MM.1S (cell line): ENCODE measurements around the gene ELOVL6.

Experiments
- DNase-seq: peaks from one replicate; pipeline ENCODE4 v3.0.0-alpha.2; 2015
- H2AFZ ChIP-seq: fragments of 300-600 bp; sonication (generic); 2 replicates; pipeline ENCODE4 v1.6.0; 2016; ENCODE audit warnings: antibody characterized with exemption, low read length
- H3F3A ChIP-seq: fragments of 300-600 bp; sonication (generic); 2 replicates; pipeline ENCODE4 v1.6.1; 2016; ENCODE audit warnings: mild to moderate bottlenecking, antibody characterized with exemption, low read length, moderate library complexity, mixed read lengths; ENCODE audit not compliant: insufficient read depth
- H3K27ac ChIP-seq: fragments of 300-600 bp; sonication (generic); 2 replicates; pipeline ENCODE4 v1.5.1; 2016; ENCODE audit warnings: mild to moderate bottlenecking, low read length
- H3K27me3 ChIP-seq: fragments of 300-600 bp; sonication (generic); replicated peaks from 2 replicates; pipeline ENCODE4 v1.6.0; 2016; ENCODE audit warnings: low read length; ENCODE audit not compliant: insufficient read depth
- H3K36me3 ChIP-seq: fragments of 300-600 bp; sonication (generic); replicated peaks from 2 replicates; pipeline ENCODE4 v1.6.1; 2016; ENCODE audit warnings: mild to moderate bottlenecking, low read length, mixed read lengths; ENCODE audit not compliant: insufficient read depth
- H3K4me1 ChIP-seq: fragments of 300-600 bp; sonication (generic); 2 replicates; pipeline ENCODE4 v1.6.1; 2016; ENCODE audit warnings: low read length, mixed read lengths
- H3K4me2 ChIP-seq: fragments of 300-600 bp; sonication (generic); 2 replicates; pipeline ENCODE4 v1.6.0; 2016; ENCODE audit warnings: low read depth, low read length
- H3K4me3 ChIP-seq: fragments of 300-600 bp; sonication (generic); 2 replicates; pipeline ENCODE4 v1.5.1; 2016; ENCODE audit warnings: low read length, mixed read lengths
- H3K79me2 ChIP-seq: fragments of 300-600 bp; sonication (generic); 2 replicates; pipeline ENCODE4 v1.6.1; 2016; ENCODE audit warnings: mixed run types, low read length, mixed read lengths
- H3K9ac ChIP-seq: fragments of 300-600 bp; sonication (generic); 2 replicates; pipeline ENCODE4 v1.6.1; 2016; ENCODE audit warnings: low read length, mixed read lengths
- H3K9me2 ChIP-seq: fragments of 300-600 bp; sonication (generic); replicated peaks from 2 replicates; pipeline ENCODE4 v1.6.1; 2016; ENCODE audit warnings: mild to moderate bottlenecking, low read length, mixed read lengths; ENCODE audit not compliant: insufficient read depth
- H3K9me3 ChIP-seq: fragments of 300-600 bp; sonication (generic); replicated peaks from 2 replicates; pipeline ENCODE4 v1.6.1; 2016; ENCODE audit warnings: mild to moderate bottlenecking, low read length, mixed read lengths; ENCODE audit not compliant: insufficient read depth
- H4K20me1 ChIP-seq: fragments of 300-600 bp; sonication (generic); 2 replicates; pipeline ENCODE4 v1.6.1; 2016; ENCODE audit warnings: mild to moderate bottlenecking, low read length, moderate library complexity, mixed read lengths; ENCODE audit not compliant: insufficient read depth
- EZH2 ChIP-seq: fragments of 300-600 bp; sonication (generic); optimal IDR thresholded peaks from 2 replicates; pipeline ENCODE3; 2017; ENCODE audit warnings: low read depth, mild to moderate bottlenecking, antibody characterized with exemption, low read length, mixed read lengths
- EZH2phosphoT487 ChIP-seq: fragments of 300-600 bp; sonication (generic); IDR thresholded peaks from 2 replicates; pipeline ENCODE4 v1.6.1; 2018; ENCODE audit warnings: antibody characterized with exemption, low read length
- TF ChIP-seq, protein P1 (sequence below): fragments of 300-600 bp; sonication (generic); IDR thresholded peaks from 2 replicates; pipeline ENCODE4 v1.5.1; 2016; ENCODE audit warnings: antibody characterized with exemption, low read length, mixed read lengths

ELOVL6 gene

DNA sequence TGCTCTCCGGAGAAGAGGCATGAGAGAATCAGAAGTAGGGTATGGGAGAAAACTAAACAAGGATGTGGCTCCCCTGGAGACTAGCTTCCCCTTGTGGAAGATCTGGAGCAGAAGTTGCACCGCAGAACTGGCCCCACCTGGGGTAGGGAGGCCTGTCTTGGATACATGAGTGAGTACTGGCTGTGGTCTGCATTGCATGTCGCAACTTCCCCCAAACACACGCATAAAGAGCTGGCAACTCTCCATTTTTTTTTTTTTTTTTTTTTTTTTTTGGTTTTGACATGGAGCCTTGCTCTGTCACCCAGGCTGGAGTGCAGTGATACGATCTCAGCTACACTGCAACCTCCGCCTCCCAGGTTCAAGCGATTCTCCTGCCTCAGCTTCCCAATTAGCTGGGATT lies 165.8 kb downstream of the ELOVL6 start:
- Histone ChIP-seq H3K4me3 (no peak overlapping the region), H4K20me1 (no peaks in the 10 kb centered on the region), H3K79me2 (no peaks in the 10 kb centered on the region), H3K4me1 (no peaks in the 10 kb centered on the region), H3K27ac (no peak overlapping the region), H3K27me3 (no peaks in the 10 kb centered on the region), H3K9ac (no peak overlapping the region), H3K9me3 (no peaks in the 10 kb centered on the region), H2AFZ (no peak overlapping the region), H3K4me2 (no peak overlapping the region), H3F3A (no peaks in the 10 kb centered on the region), H3K36me3 (no peaks in the 10 kb centered on the region), H3K9me2 (no peaks in the 10 kb centered on the region)
- DNase-seq, result no peak
- TF ChIP-seq EZH2phosphoT487, result no peak
- TF ChIP-seq, protein P1, sequence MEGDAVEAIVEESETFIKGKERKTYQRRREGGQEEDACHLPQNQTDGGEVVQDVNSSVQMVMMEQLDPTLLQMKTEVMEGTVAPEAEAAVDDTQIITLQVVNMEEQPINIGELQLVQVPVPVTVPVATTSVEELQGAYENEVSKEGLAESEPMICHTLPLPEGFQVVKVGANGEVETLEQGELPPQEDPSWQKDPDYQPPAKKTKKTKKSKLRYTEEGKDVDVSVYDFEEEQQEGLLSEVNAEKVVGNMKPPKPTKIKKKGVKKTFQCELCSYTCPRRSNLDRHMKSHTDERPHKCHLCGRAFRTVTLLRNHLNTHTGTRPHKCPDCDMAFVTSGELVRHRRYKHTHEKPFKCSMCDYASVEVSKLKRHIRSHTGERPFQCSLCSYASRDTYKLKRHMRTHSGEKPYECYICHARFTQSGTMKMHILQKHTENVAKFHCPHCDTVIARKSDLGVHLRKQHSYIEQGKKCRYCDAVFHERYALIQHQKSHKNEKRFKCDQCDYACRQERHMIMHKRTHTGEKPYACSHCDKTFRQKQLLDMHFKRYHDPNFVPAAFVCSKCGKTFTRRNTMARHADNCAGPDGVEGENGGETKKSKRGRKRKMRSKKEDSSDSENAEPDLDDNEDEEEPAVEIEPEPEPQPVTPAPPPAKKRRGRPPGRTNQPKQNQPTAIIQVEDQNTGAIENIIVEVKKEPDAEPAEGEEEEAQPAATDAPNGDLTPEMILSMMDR, result no peak

DNA sequence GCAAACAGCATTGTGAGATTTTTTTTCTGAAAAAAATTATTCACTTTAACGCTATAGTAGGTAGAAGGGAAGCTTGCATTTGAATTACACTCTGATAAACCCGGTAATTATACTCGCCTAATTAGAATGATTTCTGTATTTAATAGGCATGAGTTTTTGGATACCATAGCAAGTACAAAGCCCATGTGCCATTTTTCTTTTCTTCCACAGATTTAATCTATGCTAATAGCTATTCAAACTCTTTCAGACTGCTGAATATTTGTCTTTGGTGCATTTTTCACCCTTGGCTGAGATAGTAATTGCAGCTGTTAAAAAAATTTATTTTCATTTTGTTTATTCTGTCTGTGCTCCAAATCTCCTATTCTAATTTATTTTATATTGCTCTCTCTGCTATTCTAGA lies 172.7 kb downstream of the ELOVL6 start:
- no peaks in the 10 kb centered on the region for H3K9me2 ChIP-seq
- H3K79me2 ChIP-seq, result no peaks in the 10 kb centered on the region
- no peak overlapping the region for H3K27ac ChIP-seq
- no peaks in the 10 kb centered on the region for H3K4me1 ChIP-seq
- no peaks in the 10 kb centered on the region for H4K20me1 ChIP-seq
- no peak overlapping the region for H3K4me2 ChIP-seq
- no peak overlapping the region for H2AFZ ChIP-seq
- no peaks in the 10 kb centered on the region for H3K9me3 ChIP-seq
- no peak overlapping the region for H3K4me3 ChIP-seq
- no peak overlapping the region for H3K9ac ChIP-seq
- no peak for TF ChIP-seq EZH2phosphoT487
- TF ChIP-seq EZH2, result no peak
- TF ChIP-seq, protein P1, result no peak
- DNase-seq, result no peak
- no peaks in the 10 kb centered on the region for H3F3A ChIP-seq
- H3K27me3 ChIP-seq, result no peaks in the 10 kb centered on the region
- H3K36me3 ChIP-seq, result no peaks in the 10 kb centered on the region

DNA sequence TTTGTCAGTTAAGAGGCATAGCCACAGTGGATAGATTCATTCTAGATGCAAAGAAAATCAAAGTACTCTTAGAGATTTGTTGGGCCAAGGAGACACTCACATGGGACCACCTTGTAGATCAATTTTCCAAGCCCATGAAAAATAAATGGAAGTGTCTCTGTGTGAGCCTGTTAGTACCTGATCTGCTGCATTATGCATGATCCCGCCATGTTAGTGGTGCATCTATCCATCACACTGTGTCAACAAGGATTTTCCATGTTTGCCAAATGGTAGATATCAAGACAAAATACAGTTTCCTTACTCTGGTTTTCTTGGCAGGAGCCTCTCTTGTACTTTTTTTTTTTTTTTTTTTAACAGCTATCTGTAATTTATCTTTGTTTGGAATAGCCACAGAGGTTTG lies 173.4 kb downstream of the ELOVL6 start:
- Histone ChIP-seq H3K4me2 (no peak overlapping the region), H2AFZ (no peak overlapping the region)
- TF ChIP-seq, protein P1, result no peak
- TF ChIP-seq EZH2 (no peak), EZH2phosphoT487 (no peak)

DNA sequence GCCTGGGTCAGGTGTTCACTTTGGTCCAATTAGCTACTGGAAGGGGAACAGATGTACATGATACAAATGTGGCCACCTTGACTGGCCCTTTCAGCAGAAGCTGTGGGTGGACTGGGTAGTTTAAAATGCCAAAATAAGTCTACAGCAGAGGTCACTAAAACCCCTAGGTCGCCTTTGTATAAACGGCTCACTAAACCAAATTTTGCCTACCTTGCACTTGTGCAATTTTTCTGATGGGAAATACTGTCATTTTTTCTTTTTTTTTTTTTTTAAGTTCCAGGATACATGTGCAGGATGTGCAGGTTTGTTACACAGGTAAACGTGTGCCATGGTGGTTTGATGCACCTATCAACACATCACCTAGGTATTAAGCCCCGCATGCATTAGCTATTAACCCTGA lies 176.0 kb downstream of the ELOVL6 start:
- H3K27ac ChIP-seq, result no peak overlapping the region
- no peak for TF ChIP-seq EZH2phosphoT487
- TF ChIP-seq, protein P1, result no peak
- no peak for TF ChIP-seq EZH2
- no peaks in the 10 kb centered on the region for H4K20me1 ChIP-seq
- H3K4me2 ChIP-seq, result no peak overlapping the region
- no peaks in the 10 kb centered on the region for H3K9me2 ChIP-seq
- H2AFZ ChIP-seq, result no peak overlapping the region
- H3K9ac ChIP-seq, result no peak overlapping the region
- H3K4me1 ChIP-seq, result no peaks in the 10 kb centered on the region
- H3K4me3 ChIP-seq, result no peak overlapping the region
- no peaks in the 10 kb centered on the region for H3K27me3 ChIP-seq
- H3K36me3 ChIP-seq, result no peaks in the 10 kb centered on the region
- H3K9me3 ChIP-seq, result no peaks in the 10 kb centered on the region
- DNase-seq, result no peak
- H3K79me2 ChIP-seq, result no peaks in the 10 kb centered on the region
- H3F3A ChIP-seq, result no peaks in the 10 kb centered on the region

More for the DNA sequence above, 173.4 kb downstream of the ELOVL6 start:
- Histone ChIP-seq H3K9ac (no peak overlapping the region), H3K4me3 (no peak overlapping the region), H3K36me3 (no peaks in the 10 kb centered on the region), H3K4me1 (no peaks in the 10 kb centered on the region), H3F3A (no peaks in the 10 kb centered on the region), H3K27me3 (no peaks in the 10 kb centered on the region), H3K27ac (no peak overlapping the region), H3K9me3 (no peaks in the 10 kb centered on the region), H3K79me2 (no peaks in the 10 kb centered on the region), H4K20me1 (no peaks in the 10 kb centered on the region), H3K9me2 (no peaks in the 10 kb centered on the region)
- DNase-seq, result no peak
